Measurements from ENCODE around the gene FGGY. TPM values are rescaled to one million over a fixed set of nuclear protein-coding genes. Genes with fewer than 3 reads are reported as not detected.

Gene FGGY
- total and polyA plus RNA-seq, 2 donors (not counting 3 experiments of a cell fraction or from before 2014, with no cell fraction given): 5.6 to 6.4 TPM

GRCh38 chr1:59486615-59487014, 189.7 kb downstream of the FGGY start:
- POLR2A ChIA-PET: no interaction called here
- dilution Hi-C loops (cut with MboI; ENCODE audit: extremely low pct_ligation_motif_present, low sequenced_read_pairs): no loop called here
- Histone ChIP-seq H4K20me1 (replicated peaks; ENCODE audit: control insufficient read depth, extremely low read depth, insufficient read depth, low read length) (no peaks in the 10 kb centered on the region), H3K9ac (replicated peaks; ENCODE audit: extremely low read depth, insufficient read depth, low read length) (no peak overlapping the region), H3K9me3 (replicated peaks; ENCODE audit: control insufficient read depth, insufficient read depth, low read length) (no peaks in the 10 kb centered on the region), H3K4me2 (ENCODE audit: insufficient read depth, low read length) (no peak overlapping the region), H2AFZ (ENCODE audit: low read depth, low read length) (no peak overlapping the region), H3K36me3 (ENCODE audit: control insufficient read depth in 2 of 2, extremely low read depth in 1 of 2, insufficient read depth in 2 of 2, low read length in 2 of 2) (no peaks in the 10 kb centered on the region), H3K27ac (ENCODE audit: insufficient read depth, low read depth, low read length) (no peak overlapping the region), H3K4me3 (replicated peaks in 1 of 3; ENCODE audit: insufficient read depth in 1 of 3, low read depth in 1 of 3, low read length in 3 of 3) (no peak overlapping the region), H3K79me2 (ENCODE audit: control insufficient read depth, insufficient read depth, low read length) (no peaks in the 10 kb centered on the region), H3K27me3 (ENCODE audit: control insufficient read depth in 2 of 2, insufficient read depth in 2 of 2, low read length in 2 of 2) (no peaks in the 10 kb centered on the region), H3K9me1 (replicated peaks; ENCODE audit: control insufficient read depth, extremely low read depth, insufficient read depth, low read length) (no peaks in the 10 kb centered on the region), H3K4me1 (ENCODE audit: control insufficient read depth, extremely low read depth, insufficient read depth, low read length) (peaks cover 19% of the 10 kb centered on the region)
- FAIRE-seq (no peak), DNase-seq (ENCODE audit: low read depth, low spot score) (no peak)
- BruUV-seq (replicated peaks): no TSS peak
- no peak for TF ChIP-seq MAX (IDR thresholded peaks at IDR 0.05; ENCODE audit: insufficient read depth, insufficient read length)
- no peak for TF ChIP-seq GATA2 (IDR thresholded peaks at IDR 0.05; ENCODE audit: insufficient read depth, insufficient read length, low read depth, low read length)
- TF ChIP-seq MYC (IDR thresholded peaks at IDR 0.05; ENCODE audit: low read depth, low read length): no peak
- TF ChIP-seq POLR2AphosphoS5 (IDR thresholded peaks at IDR 0.05; ENCODE audit: insufficient read depth, low read depth, low read length): no peak
- no peak for TF ChIP-seq FOS (IDR thresholded peaks at IDR 0.05; ENCODE audit: borderline replicate concordance, insufficient read depth, low read length)
- TF ChIP-seq EZH2 (IDR thresholded peaks at IDR 0.05; ENCODE audit: borderline replicate concordance, low read depth, low read length, severe bottlenecking): no peak
- no peak for TF ChIP-seq CTCF (IDR thresholded peaks at IDR 0.05; ENCODE audit: extremely low read depth in 1 of 2, insufficient read depth in 1 of 2, low read depth in 1 of 2, low read length in 2 of 2)
- CTCF ChIA-PET: no interaction called here
- intact Hi-C loops (cut with micrococcal nuclease): loop anchor here (10.0 kb wide), 1 partner anchor 332 kb away; no protein-coding TSS in a partner anchor

Measured in endothelial cell of umbilical vein (primary cell).